ENCODE measurements around the gene CELF6. TPM values are rescaled to one million over a fixed set of nuclear protein-coding genes. Genes with fewer than 3 reads are reported as not detected.
A peak's percentile ranks its signal among the peaks of the same experiment; 100 is the strongest.

The CELF6 gene
- total RNA-seq, 1 donor from 2014 or later: not detected

- H3K4me1 ChIP-seq: no peaks in the 10 kb centered on the region
- peaks cover 22 to 35% of the 10 kb centered on the region in 2 donors for H3K36me3 ChIP-seq
- no peak for TF ChIP-seq CTCF (IDR thresholded peaks at IDR 0.05)
- intact Hi-C loops (cut with DNase I): no loop called here
- H3K4me3 ChIP-seq: no peak overlapping the region
- H3K9me3 ChIP-seq: no peaks in the 10 kb centered on the region
- DNase-seq (ENCODE audit: low spot score in 2 of 2): peak in 1 of 2 donors; percentile 12
- H3K27ac ChIP-seq: peak overlapping the region in 1 of 2 donors; percentile 12
- H3K27me3 ChIP-seq: no peaks in the 10 kb centered on the region
These were observed 38.8 kb upstream of the CELF6 start for GRCh38 chr15:72358650-72359171.

- H3K4me1 ChIP-seq: no peaks in the 10 kb centered on the region
- H3K9me3 ChIP-seq: no peaks in the 10 kb centered on the region
- no peaks in the 10 kb centered on the region for H3K27me3 ChIP-seq
- H3K4me3 ChIP-seq: no peak overlapping the region
- H3K27ac ChIP-seq: no peak overlapping the region
- no peak for DNase-seq (ENCODE audit: low spot score in 2 of 2)
- TF ChIP-seq CTCF (IDR thresholded peaks at IDR 0.05): no peak
- intact Hi-C loops (cut with DNase I): no loop called here
- peaks cover 27 to 41% of the 10 kb centered on the region in 2 donors for H3K36me3 ChIP-seq
These were observed 38.2 kb upstream of the CELF6 start for GRCh38 chr15:72358121-72358520.

- no peaks in the 10 kb centered on the region for H3K4me1 ChIP-seq
- H3K27ac ChIP-seq: no peak overlapping the region
- DNase-seq (ENCODE audit: low spot score in 2 of 2): no peak
- peaks cover 55 to 76% of the 10 kb centered on the region in 2 donors for H3K36me3 ChIP-seq
- intact Hi-C loops (cut with DNase I): no loop called here
- H3K9me3 ChIP-seq: no peaks in the 10 kb centered on the region
- no peak overlapping the region for H3K4me3 ChIP-seq
- no peak for TF ChIP-seq CTCF (IDR thresholded peaks at IDR 0.05)
- no peaks in the 10 kb centered on the region for H3K27me3 ChIP-seq
These were observed 34.5 kb upstream of the CELF6 start for GRCh38 chr15:72354496-72354895.

- intact Hi-C loops (cut with DNase I): no loop called here
- TF ChIP-seq CTCF (IDR thresholded peaks at IDR 0.05): no peak
- H3K36me3 ChIP-seq: peaks cover 65 to 88% of the 10 kb centered on the region in 2 donors
- no peak overlapping the region for H3K27ac ChIP-seq
- DNase-seq (ENCODE audit: low spot score in 2 of 2): no peak
- H3K9me3 ChIP-seq: no peaks in the 10 kb centered on the region
- H3K27me3 ChIP-seq: no peaks in the 10 kb centered on the region
- no peak overlapping the region for H3K4me3 ChIP-seq
- no peaks in the 10 kb centered on the region for H3K4me1 ChIP-seq
These were observed 33.3 kb upstream of the CELF6 start for GRCh38 chr15:72353266-72353665.

DNA sequence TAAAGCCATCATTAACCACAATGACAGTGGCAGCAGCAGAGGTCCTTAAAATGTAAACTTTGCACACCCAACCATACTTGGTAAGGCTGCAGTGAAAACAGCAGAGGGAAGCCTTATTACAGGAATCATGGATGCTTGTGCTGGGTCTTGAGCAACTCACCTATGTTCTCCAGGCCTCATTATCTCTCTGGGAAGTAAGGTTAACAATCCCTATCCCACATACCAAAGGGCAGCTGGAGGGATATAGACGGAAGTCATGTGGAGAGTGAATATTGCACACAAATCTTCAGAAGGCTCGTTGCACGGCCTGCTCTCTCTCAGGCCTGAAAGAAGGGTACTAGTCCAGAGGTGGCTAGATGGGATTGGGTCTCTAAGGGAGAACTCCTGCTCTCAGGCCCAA is 25.8 kb upstream of the CELF6 start:
- H3K36me3 ChIP-seq: peaks cover 56 to 84% of the 10 kb centered on the region in 2 donors
- no peak overlapping the region for H3K4me3 ChIP-seq
- no peak for TF ChIP-seq CTCF (IDR thresholded peaks at IDR 0.05)
- no peaks in the 10 kb centered on the region for H3K4me1 ChIP-seq
- intact Hi-C loops (cut with DNase I): no loop called here
- no peak overlapping the region for H3K27ac ChIP-seq
- no peak for DNase-seq (ENCODE audit: low spot score in 2 of 2)
- no peaks in the 10 kb centered on the region for H3K27me3 ChIP-seq
- H3K9me3 ChIP-seq: no peaks in the 10 kb centered on the region

GRCh38 chr15:72345280-72345679 is 25.3 kb upstream of the CELF6 start:
- H3K27ac ChIP-seq: no peak overlapping the region
- no peaks in the 10 kb centered on the region for H3K27me3 ChIP-seq
- no peak overlapping the region for H3K4me3 ChIP-seq
- H3K9me3 ChIP-seq: no peaks in the 10 kb centered on the region
- no peak for TF ChIP-seq CTCF (IDR thresholded peaks at IDR 0.05)
- DNase-seq (ENCODE audit: low spot score in 2 of 2): no peak
- no peaks in the 10 kb centered on the region for H3K4me1 ChIP-seq
- H3K36me3 ChIP-seq: peaks cover 51 to 79% of the 10 kb centered on the region in 2 donors
- intact Hi-C loops (cut with DNase I): no loop called here
